Adrenal gland (tissue), 12 donors: ENCODE data around the gene CLCF1. TPM values are rescaled to one million over a fixed set of nuclear protein-coding genes. Genes with fewer than 3 reads are reported as not detected.

Experiments used
- DNase-seq, 7 donors: peaks; one replicate each; pipeline ENCODE4 v3.0.0-alpha.2; 2019 to 2020
- H3K27ac ChIP-seq, 5 donors: fragments of 200-600 bp; sonication (generic) in 4 of 5; 1 replicate in 3 of 5; 2 replicates in 2 of 5; pipeline versions ENCODE4 v1.5.1 to v1.8.0; 2016 to 2020; ENCODE audit warnings: mild to moderate bottlenecking in 1 of 5
- H3K27me3 ChIP-seq: fragments of 200-600 bp; 2 replicates; pipeline ENCODE4 v1.8.0; 2021
- H3K36me3 ChIP-seq, 2 donors: fragments of 200-600 bp; replicated peaks in 1 of 2; 1 replicate in 1 of 2; 2 replicates in 1 of 2; pipeline versions ENCODE4 v1.5.1 to v1.8.0; 2018 to 2022
- H3K4me1 ChIP-seq, 2 donors: fragments of 200-600 bp; replicated peaks in 1 of 2; 1 replicate in 1 of 2; 2 replicates in 1 of 2; pipeline versions ENCODE4 v1.5.1 to v1.8.0; 2018 to 2021
- H3K4me3 ChIP-seq, 4 donors: fragments of 200-600 bp; sonication (generic) in 3 of 4; one replicate each; pipeline ENCODE4 v1.5.1; 2016 to 2018
- H3K9me3 ChIP-seq, 3 donors: fragments of 200-600 bp; sonication (generic) in 1 of 3; replicated peaks in 1 of 3; 1 replicate in 2 of 3; 2 replicates in 1 of 3; pipeline versions ENCODE4 v1.5.1 to v1.8.0; 2016 to 2021
- CTCF ChIP-seq, 6 experiments: fragments of 450-650 bp in 4 of 6; fragments of 200-600 bp in 2 of 6; sonication (generic) in 1 of 6; IDR thresholded peaks; 1 replicate in 5 of 6; 2 replicates in 1 of 6; pipeline versions ENCODE4 v1.5.1 to v1.8.0; 2016 to 2021; ENCODE audit warnings: antibody characterized with exemption in 6 of 6, mild to moderate bottlenecking in 2 of 6, moderate library complexity in 1 of 6
- POLR2A ChIP-seq, 2 donors: fragments of 450-650 bp; IDR thresholded peaks; one replicate each; pipeline ENCODE4 v1.6.1; 2017; ENCODE audit warnings: antibody characterized with exemption in 2 of 2, mild to moderate bottlenecking in 2 of 2, moderate library complexity in 1 of 2
- WGBS, 4 donors: extraction: QIAGEN DNeasy Blood & Tissue Kit in 2 of 4; methylation state at CpG; one replicate each; pipeline versions ENCODE4 v1.1.5 to v1.1.7; 2013 to 2017; 5-methylcytosine and 5-hydroxymethylcytosine counted together
- intact Hi-C, 2 donors: fragments of 100-400 bp; cut with DNase I; formaldehyde crosslinking; loops; one replicate each; pipeline versions ENCODE4 v1.14.1 to v1.15.0; 2022 to 2023
- polyA plus RNA-seq, 3 donors: library from polyadenylated mRNA; stranded (reverse); fragments of 200-250 nt in 2 of 3; fragments of 350-450 nt in 1 of 3; fragmentation: Illumina TruSeq in 1 of 3; extraction: RNeasy Lipid Tissue Mini Kit (QIAGEN cat#74804) in 1 of 3; gene quantifications; one replicate each; pipeline ENCODE4 v1.2.3, GENCODE V29; 2013 to 2014
- small RNA-seq, 2 donors: library from RNA; depleted of rRNA; stranded (forward); fragments of <200 nt; gene quantifications; one replicate each; pipeline ENCODE3, GENCODE V24; 2016
- total RNA-seq, 9 donors: library from RNA; depleted of rRNA in 4 of 9; stranded (reverse); fragments of >200 nt in 4 of 9; fragments of 120-200 nt in 1 of 9; fragmentation: NEBNext Ultra II Directional in 1 of 9; extraction: Animal tissue kit (Norgen Biotek cat#: 25700) in 1 of 9; gene quantifications; one replicate each; pipeline versions ENCODE4 v1.1.0 to v1.2.4, GENCODE V29; 2013 to 2023
- donor health status: healthy with polysubstance abuse.
- donor health status: Bipolar disorder and iron deficiency.
- donor health status: DM: yes; HTN: yes; CAD: no.
- donor health status: DM: no; HTN: no; CAD: no.
- donor health status: DM: no; HTN: no; CAD: no.
- donor health status: DM: yes; HTN: yes; CAD: no.

Gene CLCF1
- total and polyA plus RNA-seq, 12 donors, result 0.17 to 16.1 (median 3.1) TPM

- H3K36me3 ChIP-seq, result no peaks in the 10 kb centered on the region
- intact Hi-C loops, result loop anchor here (2.0 to 10.0 kb wide), 2 partner anchors 50 to 232 kb away; partner anchors contain the start of gene GRK2 (in 2 of the 2)
- H3K4me1 ChIP-seq, result peaks cover 0 to 12% of the 10 kb centered on the region in 2 donors
- H3K27ac ChIP-seq, result peak overlapping the region; percentile 44 to 94 (median 80)
- TF ChIP-seq POLR2A (IDR thresholded peaks at IDR 0.05), result no peak
- TF ChIP-seq CTCF (IDR thresholded peaks at IDR 0.05), result no peak
- 1 to 3% (median 2%) methylated on average over 8 to 10 of the region's 10 CpGs for WGBS, 4 donors
- no peak for DNase-seq
- peak overlapping the region in 3 of 4 donors; percentile 3 to 90 (median 73) for H3K4me3 ChIP-seq
- H3K27me3 ChIP-seq, result no peaks in the 10 kb centered on the region
- no peaks in the 10 kb centered on the region for H3K9me3 ChIP-seq
Measured at GRCh38 chr11:67316882-67317204, 56.6 kb downstream of the CLCF1 start.

GRCh38 chr11:67315325-67315909, 58.0 kb downstream of the CLCF1 start:
- peak in 1 of 7 donors; percentile 29 for DNase-seq
- Histone ChIP-seq H3K36me3 (peaks cover 0 to 3% of the 10 kb centered on the region in 2 donors), H3K4me3 (no peak overlapping the region), H3K4me1 (peaks cover 0 to 12% of the 10 kb centered on the region in 2 donors), H3K27me3 (no peaks in the 10 kb centered on the region), H3K27ac (no peak overlapping the region), H3K9me3 (no peaks in the 10 kb centered on the region)
- 84 to 91% (median 86%) methylated on average over 9 of the region's 9 CpGs for WGBS, 4 donors
- TF ChIP-seq POLR2A (IDR thresholded peaks at IDR 0.05), result no peak
- TF ChIP-seq CTCF (IDR thresholded peaks at IDR 0.05), result no peak
- intact Hi-C loops, result loop anchor here in 1 of 2 donors (10.0 kb wide), 1 partner anchor 231 kb away; no protein-coding TSS in a partner anchor

- peak in 1 of 7 donors; percentile 39 for DNase-seq
- Histone ChIP-seq H3K36me3 (peaks cover 0 to 15% of the 10 kb centered on the region in 2 donors), H3K9me3 (no peaks in the 10 kb centered on the region), H3K27me3 (no peaks in the 10 kb centered on the region), H3K27ac (no peak overlapping the region), H3K4me3 (no peak overlapping the region), H3K4me1 (peaks cover 0 to 12% of the 10 kb centered on the region in 2 donors)
- no peak for TF ChIP-seq POLR2A (IDR thresholded peaks at IDR 0.05)
- no peak for TF ChIP-seq CTCF (IDR thresholded peaks at IDR 0.05)
- intact Hi-C loops, result loop anchor here in 1 of 2 donors (10.0 kb wide), 1 partner anchor 229 kb away; no protein-coding TSS in a partner anchor
- 72 to 94% (median 79%) methylated on average over 2 of the region's 2 CpGs for WGBS, 4 donors
Measured at GRCh38 chr11:67314218-67314617, 59.2 kb downstream of the CLCF1 start.

Small RNA genes within 50 kb of the gene (small RNA-seq; reads per million reads assigned to genes)
- gene RN7SKP239 (0 reads per million in 2 donors), gene RNU6-1238P (0 reads per million in 2 donors)

Other genes with a start within 250 kb of the CLCF1 start
- gene GRK2, start 107.1 kb downstream of the CLCF1 start, total RNA-seq, result 10 to 100 TPM; 32.2 to 73.7 (median 59.0) TPM
- 100 to 1,000 TPM in 1 of 3 donors, 10 to 100 TPM in 2; 26.4 to 159 (median 71.3) TPM for gene GRK2, start 107.1 kb downstream of the CLCF1 start, polyA plus RNA-seq
- gene ANKRD13D, start 84.3 kb downstream of the CLCF1 start, total RNA-seq, result 10 to 100 TPM in 8 of 9 donors, 1 to 10 TPM in 1; 9.2 to 52.9 (median 38.6) TPM
- 100 to 1,000 TPM in 1 of 3 donors, 10 to 100 TPM in 1, 1 to 10 TPM in 1; 8.7 to 205 (median 99.8) TPM for gene ANKRD13D, start 84.3 kb downstream of the CLCF1 start, polyA plus RNA-seq
- gene SSH3, start 70.1 kb downstream of the CLCF1 start, total RNA-seq, result 10 to 100 TPM in 8 of 9 donors, 1 to 10 TPM in 1; 5.7 to 31.2 (median 25.0) TPM
- 10 to 100 TPM in 2 of 3 donors, 1 to 10 TPM in 1; 4.2 to 35.2 (median 21.8) TPM for gene SSH3, start 70.1 kb downstream of the CLCF1 start, polyA plus RNA-seq
- gene POLD4, start 20.1 kb downstream of the CLCF1 start, total RNA-seq, result 100 to 1,000 TPM in 4 of 9 donors, 10 to 100 TPM in 5; 60.5 to 166 (median 89.8) TPM
- gene POLD4, start 20.1 kb downstream of the CLCF1 start, polyA plus RNA-seq, result 100 to 1,000 TPM in 2 of 3 donors, 10 to 100 TPM in 1; 13.0 to 130 (median 110) TPM
- 10 to 100 TPM in 7 of 9 donors, 1 to 10 TPM in 2; 7.6 to 29.0 (median 13.1) TPM for gene RAD9A, start 18.4 kb upstream of the CLCF1 start, total RNA-seq
- gene RAD9A, start 18.4 kb upstream of the CLCF1 start, polyA plus RNA-seq, result 10 to 100 TPM in 2 of 3 donors, 1 to 10 TPM in 1; 5.4 to 57.7 (median 36.2) TPM
- 100 to 1,000 TPM; 126 to 289 (median 168) TPM for gene PPP1CA, start 28.3 kb upstream of the CLCF1 start, total RNA-seq
- 100 to 1,000 TPM; 105 to 140 (median 116) TPM for gene PPP1CA, start 28.3 kb upstream of the CLCF1 start, polyA plus RNA-seq
- 1 to 10 TPM in 6 of 9 donors, under 1 TPM in 2, not detected in 1; 0.28 to 9.1 (median 3.6) TPM for gene TBC1D10C, start 30.5 kb upstream of the CLCF1 start, total RNA-seq
- gene TBC1D10C, start 30.5 kb upstream of the CLCF1 start, polyA plus RNA-seq, result 10 to 100 TPM in 1 of 3 donors, 1 to 10 TPM in 1, under 1 TPM in 1; 0.35 to 16.5 (median 4.6) TPM
- gene CARNS1, start 42.1 kb upstream of the CLCF1 start, total RNA-seq, result under 1 TPM in 8 of 9 donors, not detected in 1; 0.10 to 0.80 (median 0.30) TPM
- under 1 TPM; 0.37 to 0.56 (median 0.51) TPM for gene CARNS1, start 42.1 kb upstream of the CLCF1 start, polyA plus RNA-seq
- gene RPS6KB2, start 54.9 kb upstream of the CLCF1 start, total RNA-seq, result 10 to 100 TPM; 37.4 to 96.6 (median 47.0) TPM
- gene RPS6KB2, start 54.9 kb upstream of the CLCF1 start, polyA plus RNA-seq, result 100 to 1,000 TPM in 1 of 3 donors, 10 to 100 TPM in 2; 36.6 to 111 (median 78.6) TPM
- gene PTPRCAP, start 64.1 kb upstream of the CLCF1 start, total RNA-seq, result 1 to 10 TPM; 1.2 to 7.5 (median 3.9) TPM
- gene PTPRCAP, start 64.1 kb upstream of the CLCF1 start, polyA plus RNA-seq, result 10 to 100 TPM in 1 of 3 donors, 1 to 10 TPM in 1, under 1 TPM in 1; 0.57 to 13.4 (median 8.0) TPM
- 100 to 1,000 TPM in 5 of 9 donors, 10 to 100 TPM in 4; 65.1 to 142 (median 102) TPM for gene CORO1B, start 69.9 kb upstream of the CLCF1 start, total RNA-seq
- 100 to 1,000 TPM in 2 of 3 donors, 10 to 100 TPM in 1; 28.9 to 159 (median 141) TPM for gene CORO1B, start 69.9 kb upstream of the CLCF1 start, polyA plus RNA-seq
- under 1 TPM in 1 of 9 donors, not detected in 8; 0.18 TPM for gene GPR152, start 79.1 kb upstream of the CLCF1 start, total RNA-seq
- not detected for gene GPR152, start 79.1 kb upstream of the CLCF1 start, polyA plus RNA-seq
- 1 to 10 TPM in 5 of 9 donors, under 1 TPM in 3, not detected in 1; 0.28 to 3.8 (median 1.5) TPM for gene CABP4, start 81.8 kb upstream of the CLCF1 start, total RNA-seq
- gene CABP4, start 81.8 kb upstream of the CLCF1 start, polyA plus RNA-seq, result 1 to 10 TPM in 2 of 3 donors, under 1 TPM in 1; 0.31 to 2.1 (median 1.1) TPM
- gene TMEM134, start 95.7 kb upstream of the CLCF1 start, total RNA-seq, result 100 to 1,000 TPM in 3 of 9 donors, 10 to 100 TPM in 6; 32.3 to 257 (median 96.8) TPM
- gene TMEM134, start 95.7 kb upstream of the CLCF1 start, polyA plus RNA-seq, result 100 to 1,000 TPM in 2 of 3 donors, 10 to 100 TPM in 1; 15.5 to 103 (median 102) TPM
- 100 to 1,000 TPM in 2 of 9 donors, 10 to 100 TPM in 7; 62.0 to 114 (median 74.1) TPM for gene AIP, start 109.4 kb upstream of the CLCF1 start, total RNA-seq
- gene AIP, start 109.4 kb upstream of the CLCF1 start, polyA plus RNA-seq, result 100 to 1,000 TPM in 2 of 3 donors, 10 to 100 TPM in 1; 35.3 to 152 (median 119) TPM
- gene PITPNM1, start 131.8 kb upstream of the CLCF1 start, total RNA-seq, result 100 to 1,000 TPM in 1 of 9 donors, 10 to 100 TPM in 8; 16.4 to 146 (median 45.1) TPM
- 10 to 100 TPM; 42.6 to 70.9 (median 62.1) TPM for gene PITPNM1, start 131.8 kb upstream of the CLCF1 start, polyA plus RNA-seq
- 100 to 1,000 TPM in 1 of 9 donors, 10 to 100 TPM in 8; 34.0 to 218 (median 50.4) TPM for gene CDK2AP2, start 134.6 kb upstream of the CLCF1 start, total RNA-seq
- gene CDK2AP2, start 134.6 kb upstream of the CLCF1 start, polyA plus RNA-seq, result 100 to 1,000 TPM in 1 of 3 donors, 10 to 100 TPM in 2; 55.4 to 110 (median 85.6) TPM
- not detected for gene CABP2, start 149.8 kb upstream of the CLCF1 start, total RNA-seq
- not detected for gene CABP2, start 149.8 kb upstream of the CLCF1 start, polyA plus RNA-seq
- gene GSTP1, start 210.2 kb upstream of the CLCF1 start, total RNA-seq, result 1,000 to 10,000 TPM in 1 of 9 donors, 100 to 1,000 TPM in 8; 332 to 1,325 (median 444) TPM
- 100 to 1,000 TPM; 267 to 762 (median 466) TPM for gene GSTP1, start 210.2 kb upstream of the CLCF1 start, polyA plus RNA-seq
- gene NDUFV1, start 233.3 kb upstream of the CLCF1 start, total RNA-seq, result 100 to 1,000 TPM; 176 to 439 (median 297) TPM
- gene NDUFV1, start 233.3 kb upstream of the CLCF1 start, polyA plus RNA-seq, result 100 to 1,000 TPM in 2 of 3 donors, 10 to 100 TPM in 1; 84.2 to 231 (median 227) TPM